ENCODE data around the gene OR51F1.

GRCh38 chr11:4808476-4808875 is 38.7 kb upstream of the OR51F1 start:
- no peak for TF ChIP-seq RAD21 (conservative IDR thresholded peaks at IDR 0.05)
- TF ChIP-seq, protein P1, sequence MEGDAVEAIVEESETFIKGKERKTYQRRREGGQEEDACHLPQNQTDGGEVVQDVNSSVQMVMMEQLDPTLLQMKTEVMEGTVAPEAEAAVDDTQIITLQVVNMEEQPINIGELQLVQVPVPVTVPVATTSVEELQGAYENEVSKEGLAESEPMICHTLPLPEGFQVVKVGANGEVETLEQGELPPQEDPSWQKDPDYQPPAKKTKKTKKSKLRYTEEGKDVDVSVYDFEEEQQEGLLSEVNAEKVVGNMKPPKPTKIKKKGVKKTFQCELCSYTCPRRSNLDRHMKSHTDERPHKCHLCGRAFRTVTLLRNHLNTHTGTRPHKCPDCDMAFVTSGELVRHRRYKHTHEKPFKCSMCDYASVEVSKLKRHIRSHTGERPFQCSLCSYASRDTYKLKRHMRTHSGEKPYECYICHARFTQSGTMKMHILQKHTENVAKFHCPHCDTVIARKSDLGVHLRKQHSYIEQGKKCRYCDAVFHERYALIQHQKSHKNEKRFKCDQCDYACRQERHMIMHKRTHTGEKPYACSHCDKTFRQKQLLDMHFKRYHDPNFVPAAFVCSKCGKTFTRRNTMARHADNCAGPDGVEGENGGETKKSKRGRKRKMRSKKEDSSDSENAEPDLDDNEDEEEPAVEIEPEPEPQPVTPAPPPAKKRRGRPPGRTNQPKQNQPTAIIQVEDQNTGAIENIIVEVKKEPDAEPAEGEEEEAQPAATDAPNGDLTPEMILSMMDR (IDR thresholded peaks at IDR 0.05; ENCODE audit: poor library complexity, severe bottlenecking) = no peak

All from neural cell (in vitro differentiated cells).